ENCODE measurements around the gene CFDP1. TPM values are rescaled to one million over a fixed set of nuclear protein-coding genes. Genes with fewer than 3 reads are reported as not detected.

The CFDP1 gene
- total RNA-seq, 3 donors from 2014 or later (not counting 1 experiment from before 2014, with no cell fraction given) = 32.2 to 38.8 (median 32.3) TPM

- H3K4me3 Mint-ChIP-seq = no peak overlapping the region
- Histone ChIP-seq H3K27me3 (ENCODE audit: control insufficient read depth, insufficient read depth, low read length) (no peaks in the 10 kb centered on the region), H3K36me3 (ENCODE audit: control insufficient read depth, insufficient read depth, low read length) (peaks cover 21% of the 10 kb centered on the region), H3K9me3 (ENCODE audit: control insufficient read depth, insufficient read depth, low read length) (no peaks in the 10 kb centered on the region), H3K27ac (ENCODE audit: low read length) (no peak overlapping the region), H3K4me3 (ENCODE audit: low read length) (no peak overlapping the region), H3K4me1 (ENCODE audit: control insufficient read depth, insufficient read depth, low read length) (no peaks in the 10 kb centered on the region)
- no peaks in the 10 kb centered on the region for H3K9me3 Mint-ChIP-seq
- H3K36me3 Mint-ChIP-seq = peaks cover 60% of the 10 kb centered on the region
- peaks cover 44 to 70% of the 10 kb centered on the region in 2 donors for H3K27me3 Mint-ChIP-seq (ENCODE audit: low read depth in 2 of 2)
- intact Hi-C loops (cut with micrococcal nuclease) = no loop called here
- H3K27ac Mint-ChIP-seq = no peak overlapping the region
- peaks cover 0 to 6% of the 10 kb centered on the region in 2 donors for H3K4me1 Mint-ChIP-seq
- ATAC-seq (no peak), DNase-seq (no peak)
- 98% methylated on average over 6 of the region's 6 CpGs for WGBS (ENCODE audit: insufficient coverage)
- TF ChIP-seq CTCF (IDR thresholded peaks at IDR 0.05) = no peak
These were observed 135.0 kb downstream of the CFDP1 start for GRCh38 chr16:75298267-75298666.

- no peak for ATAC-seq
- intact Hi-C loops (cut with micrococcal nuclease) = no loop called here
- Mint-ChIP-seq H3K9me3 (no peaks in the 10 kb centered on the region), H3K27ac (no peak overlapping the region), H3K4me1 (peaks cover 0 to 6% of the 10 kb centered on the region in 2 donors), H3K27me3 (ENCODE audit: low read depth in 2 of 2) (peaks cover 56 to 86% of the 10 kb centered on the region in 2 donors), H3K36me3 (peaks cover 68% of the 10 kb centered on the region), H3K4me3 (no peak overlapping the region)
- H3K27me3 ChIP-seq (ENCODE audit: control insufficient read depth, insufficient read depth, low read length) = no peaks in the 10 kb centered on the region
- H3K4me1 ChIP-seq (ENCODE audit: control insufficient read depth, insufficient read depth, low read length) = no peaks in the 10 kb centered on the region
- no peak for TF ChIP-seq CTCF (IDR thresholded peaks at IDR 0.05)
- WGBS (ENCODE audit: insufficient coverage) = 87% methylated on average over 1 of the region's 1 CpG
- no peak for DNase-seq
- H3K27ac ChIP-seq (ENCODE audit: low read length) = no peak overlapping the region
- H3K36me3 ChIP-seq (ENCODE audit: control insufficient read depth, insufficient read depth, low read length) = peaks cover 26% of the 10 kb centered on the region
- H3K9me3 ChIP-seq (ENCODE audit: control insufficient read depth, insufficient read depth, low read length) = no peaks in the 10 kb centered on the region
- no peak overlapping the region for H3K4me3 ChIP-seq (ENCODE audit: low read length)
These were observed 136.7 kb downstream of the CFDP1 start for GRCh38 chr16:75296606-75297005.

DNA sequence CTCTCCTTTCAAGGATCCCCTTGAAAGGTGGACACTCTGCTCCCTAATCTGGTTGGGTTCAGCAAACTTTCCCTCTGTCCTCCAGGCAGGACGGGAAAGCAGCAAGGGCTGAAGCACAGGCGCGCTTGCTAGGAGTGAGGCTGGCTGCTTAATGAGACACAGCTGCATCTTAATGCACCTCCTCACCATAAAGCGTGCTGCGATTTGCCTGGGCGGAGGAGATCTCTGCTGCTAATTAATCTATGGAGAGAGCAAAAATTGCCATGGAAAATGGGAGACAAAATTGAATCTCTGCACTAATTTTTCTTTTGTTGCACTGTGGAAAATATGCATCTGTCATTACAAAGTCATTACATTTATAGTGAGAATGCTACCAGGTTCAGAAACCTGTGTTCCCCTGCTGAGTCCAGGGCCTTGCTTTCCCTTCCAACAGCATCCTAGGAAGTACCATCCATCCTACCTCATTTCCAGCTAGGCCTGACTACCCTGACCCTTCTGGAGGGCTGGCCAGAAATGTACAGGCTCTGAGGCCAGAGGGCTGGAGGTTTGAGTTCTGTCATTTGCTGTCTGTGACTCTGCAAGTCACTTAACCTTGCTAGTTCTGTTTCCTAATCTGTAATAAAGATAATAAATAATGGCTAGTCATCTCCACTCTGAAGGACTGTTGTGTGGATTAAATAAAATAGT is 138.4 kb downstream of the CFDP1 start:
- Mint-ChIP-seq H3K4me1 (peaks cover 0 to 5% of the 10 kb centered on the region in 2 donors), H3K4me3 (no peak overlapping the region), H3K36me3 (peaks cover 59% of the 10 kb centered on the region), H3K27ac (no peak overlapping the region), H3K9me3 (no peaks in the 10 kb centered on the region), H3K27me3 (ENCODE audit: low read depth in 2 of 2) (peaks cover 63 to 91% of the 10 kb centered on the region in 2 donors)
- Histone ChIP-seq H3K4me3 (ENCODE audit: low read length) (no peak overlapping the region), H3K4me1 (ENCODE audit: control insufficient read depth, insufficient read depth, low read length) (no peaks in the 10 kb centered on the region), H3K9me3 (ENCODE audit: control insufficient read depth, insufficient read depth, low read length) (no peaks in the 10 kb centered on the region), H3K27ac (ENCODE audit: low read length) (no peak overlapping the region), H3K27me3 (ENCODE audit: control insufficient read depth, insufficient read depth, low read length) (peaks cover 5% of the 10 kb centered on the region), H3K36me3 (ENCODE audit: control insufficient read depth, insufficient read depth, low read length) (peaks cover 21% of the 10 kb centered on the region)
- 97% methylated on average over 4 of the region's 6 CpGs for WGBS (ENCODE audit: insufficient coverage)
- ATAC-seq (no peak), DNase-seq (no peak)
- intact Hi-C loops (cut with micrococcal nuclease) = no loop called here
- no peak for TF ChIP-seq CTCF (IDR thresholded peaks at IDR 0.05)

DNA sequence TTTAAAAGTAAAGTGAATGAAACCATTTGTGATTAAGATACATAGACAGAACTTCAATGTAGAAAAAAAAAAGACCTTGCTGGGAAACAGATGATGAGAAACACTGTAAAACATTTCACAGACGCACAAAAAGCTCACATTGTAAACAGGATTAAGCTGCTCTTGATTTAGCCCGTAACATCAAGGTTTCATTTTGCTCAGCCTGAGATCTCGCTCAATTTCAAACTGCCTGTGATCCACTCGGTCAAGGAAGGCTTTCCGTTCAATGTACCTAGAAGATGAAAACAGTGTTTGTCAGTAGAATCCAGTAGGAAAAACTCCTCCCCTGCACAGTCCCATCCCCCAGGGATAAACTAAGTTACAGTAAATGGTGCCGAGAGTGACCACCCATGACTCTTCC is 139.5 kb downstream of the CFDP1 start:
- peaks cover 52% of the 10 kb centered on the region for H3K36me3 Mint-ChIP-seq
- no peaks in the 10 kb centered on the region for H3K9me3 ChIP-seq (ENCODE audit: control insufficient read depth, insufficient read depth, low read length)
- H3K4me1 Mint-ChIP-seq = peaks cover 5% of the 10 kb centered on the region in 2 donors
- ATAC-seq = no peak
- DNase-seq = no peak
- H3K4me1 ChIP-seq (ENCODE audit: control insufficient read depth, insufficient read depth, low read length) = peaks cover 5% of the 10 kb centered on the region
- H3K4me3 ChIP-seq (ENCODE audit: low read length) = no peak overlapping the region
- WGBS (ENCODE audit: insufficient coverage) = 99% methylated on average over 4 of the region's 6 CpGs
- no peak overlapping the region for H3K27ac Mint-ChIP-seq
- no peak overlapping the region for H3K4me3 Mint-ChIP-seq
- no peak for TF ChIP-seq CTCF (IDR thresholded peaks at IDR 0.05)
- peaks cover 7% of the 10 kb centered on the region for H3K27me3 ChIP-seq (ENCODE audit: control insufficient read depth, insufficient read depth, low read length)
- H3K27me3 Mint-ChIP-seq (ENCODE audit: low read depth in 2 of 2) = peaks cover 64 to 92% of the 10 kb centered on the region in 2 donors
- no peak overlapping the region for H3K27ac ChIP-seq (ENCODE audit: low read length)
- intact Hi-C loops (cut with micrococcal nuclease) = no loop called here
- H3K36me3 ChIP-seq (ENCODE audit: control insufficient read depth, insufficient read depth, low read length) = peaks cover 21% of the 10 kb centered on the region
- H3K9me3 Mint-ChIP-seq = no peaks in the 10 kb centered on the region
